ENCODE measurements around the gene CD96.
"Not testable (repeated sequence)": the region's sequence is repeated elsewhere in the genome, so short reads cannot be mapped to it uniquely, and the experiment has no call there.

Gene CD96

GRCh38 chr3:111662012-111662411 is 120.0 kb downstream of the CD96 start:
- no peak overlapping the region for H3K4me3 ChIP-seq (ENCODE audit: low read depth, low read length)
- no peak for DNase-seq (ENCODE audit: low read depth)

GRCh38 chr3:111662907-111663306 is 120.9 kb downstream of the CD96 start:
- no peak for DNase-seq (ENCODE audit: low read depth)
- no peak overlapping the region for H3K4me3 ChIP-seq (ENCODE audit: low read depth, low read length)

- no peak overlapping the region for H3K4me3 ChIP-seq (ENCODE audit: low read depth, low read length)
- DNase-seq (ENCODE audit: low read depth) = no peak
Observed at GRCh38 chr3:111666041-111666735, 124.2 kb downstream of the CD96 start.

DNA sequence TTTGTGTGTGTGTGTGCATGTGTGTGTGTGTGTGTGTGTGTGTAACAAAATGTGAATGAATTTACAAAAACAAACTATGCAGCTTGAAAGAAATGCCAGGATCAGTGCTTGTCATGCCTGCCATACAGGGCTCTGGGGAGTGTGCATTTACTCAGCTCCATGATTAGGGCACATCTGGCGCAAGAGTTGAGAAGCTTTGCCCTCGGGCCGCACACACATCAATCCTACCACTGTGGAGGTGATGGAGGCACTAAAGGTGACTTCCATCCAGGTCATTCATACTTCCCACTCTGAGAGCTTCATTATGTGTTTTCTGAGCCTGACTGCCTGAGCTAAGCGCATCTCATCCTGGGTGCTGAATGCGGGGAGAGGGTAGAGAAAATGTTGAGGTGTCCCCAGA is 125.2 kb downstream of the CD96 start:
- no peak overlapping the region for H3K4me3 ChIP-seq (ENCODE audit: low read depth, low read length)
- no peak for DNase-seq (ENCODE audit: low read depth)

DNA sequence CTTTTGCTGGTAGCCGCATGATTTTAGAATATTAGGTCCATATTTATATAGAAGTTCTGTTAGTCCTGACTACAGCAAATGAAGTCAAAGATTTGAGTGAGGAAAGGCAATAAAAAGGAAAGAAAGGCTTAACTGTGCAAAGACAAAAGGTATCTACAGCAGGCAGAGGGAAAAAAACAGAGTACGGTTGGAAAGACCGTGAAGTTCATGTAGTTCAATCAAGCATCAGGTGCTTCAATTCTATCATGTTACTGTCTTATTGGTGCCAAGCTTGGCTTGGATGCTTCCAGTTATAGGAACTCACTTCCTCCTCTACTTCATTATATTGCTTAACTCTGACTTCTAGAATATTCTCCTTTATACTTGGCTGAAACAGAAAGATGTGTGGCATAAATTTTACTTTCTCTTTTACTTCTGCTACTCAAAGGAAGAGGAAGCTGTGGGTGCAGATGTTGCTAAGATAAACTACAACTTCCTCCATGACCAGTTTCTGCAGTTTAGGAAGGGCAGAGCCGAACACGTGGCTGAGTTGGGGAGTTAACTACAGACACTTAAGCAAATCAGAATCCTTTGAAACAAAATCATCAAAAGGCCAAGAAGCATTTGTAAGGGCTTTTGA is 125.7 kb downstream of the CD96 start:
- H3K4me3 ChIP-seq (ENCODE audit: low read depth, low read length) = no peak overlapping the region
- no peak for DNase-seq (ENCODE audit: low read depth)

DNA sequence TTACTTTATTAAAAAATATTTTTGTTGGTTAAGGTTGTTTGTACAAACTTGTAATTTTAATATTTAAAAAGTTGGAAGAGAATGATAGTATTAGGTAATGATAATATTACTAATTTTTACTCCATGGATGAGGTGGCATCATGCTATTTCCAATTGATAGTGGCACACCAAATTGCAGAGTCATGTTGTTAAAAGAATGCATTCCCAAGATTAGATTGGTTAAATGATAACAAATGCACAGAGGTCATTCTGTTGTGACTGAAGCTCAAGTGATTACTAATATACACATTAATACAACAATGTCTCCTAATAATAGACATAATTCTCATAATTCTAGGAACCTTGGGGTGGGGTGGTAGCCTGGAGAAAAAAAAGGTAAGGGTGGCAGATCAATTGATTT is 126.3 kb downstream of the CD96 start:
- DNase-seq (ENCODE audit: low read depth) = no peak
- H3K4me3 ChIP-seq (ENCODE audit: low read depth, low read length) = no peak overlapping the region

GRCh38 chr3:111668888-111669488 is 127.0 kb downstream of the CD96 start:
- H3K4me3 ChIP-seq (ENCODE audit: low read depth, low read length) = no peak overlapping the region
- DNase-seq (ENCODE audit: low read depth) = no peak

DNA sequence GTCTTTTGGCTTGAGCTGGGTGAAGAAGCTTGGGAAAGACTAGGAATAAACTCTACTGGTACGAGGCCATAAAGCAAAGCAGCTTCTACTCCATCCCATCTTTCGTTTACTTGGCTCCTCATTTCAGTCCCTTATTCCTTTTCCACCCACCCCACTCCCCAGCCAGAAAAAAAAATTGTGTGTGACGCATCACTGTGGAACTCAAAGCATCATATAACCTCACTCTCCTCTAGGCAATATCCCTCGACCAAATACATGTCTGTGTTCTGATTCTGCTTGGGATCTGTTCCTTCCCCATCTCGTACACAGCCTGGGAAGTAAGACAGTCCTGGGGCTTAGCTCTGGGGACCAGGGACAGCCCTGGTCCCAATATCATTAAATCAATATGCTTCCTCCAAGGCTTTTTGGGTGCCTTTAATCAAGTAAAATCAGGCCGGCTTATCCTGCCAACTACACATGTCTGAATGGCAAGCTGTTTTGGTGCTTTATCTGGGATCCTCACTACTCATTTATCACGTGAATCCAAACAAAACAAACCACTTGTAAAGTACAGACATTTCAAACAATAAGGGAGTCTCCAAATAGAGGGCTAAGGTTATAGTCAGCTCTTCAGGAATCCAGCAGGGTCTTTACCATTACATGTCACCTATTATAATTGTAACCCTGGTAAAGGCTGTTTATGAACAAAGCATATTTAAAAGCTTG is 128.1 kb downstream of the CD96 start:
- DNase-seq (ENCODE audit: low read depth) = no peak
- no peak overlapping the region for H3K4me3 ChIP-seq (ENCODE audit: low read depth, low read length)

- not testable (repeated sequence) for DNase-seq (ENCODE audit: low read depth); H3K4me3 ChIP-seq (ENCODE audit: low read depth, low read length)
Observed at GRCh38 chr3:111672461-111672860, 130.5 kb downstream of the CD96 start.

DNA sequence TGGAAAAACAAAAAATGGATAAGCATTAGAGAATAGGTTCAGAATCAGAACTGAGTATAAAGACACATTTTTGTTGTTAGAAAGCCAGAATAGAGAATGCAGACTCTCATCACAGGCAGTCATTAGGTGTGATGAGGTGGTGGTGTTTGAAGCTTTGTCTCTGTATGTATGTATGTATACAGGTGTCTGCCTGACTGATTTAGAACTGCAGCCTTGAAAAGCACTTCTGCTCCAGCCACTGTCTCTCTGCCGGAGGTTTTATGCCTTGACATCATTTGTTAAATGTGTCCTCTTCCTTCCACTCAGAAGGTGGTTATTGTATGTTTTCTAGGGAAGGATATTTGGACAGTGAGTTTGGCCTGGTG is 133.8 kb downstream of the CD96 start:
- H3K4me3 ChIP-seq (ENCODE audit: low read depth, low read length) = no peak overlapping the region

DNA sequence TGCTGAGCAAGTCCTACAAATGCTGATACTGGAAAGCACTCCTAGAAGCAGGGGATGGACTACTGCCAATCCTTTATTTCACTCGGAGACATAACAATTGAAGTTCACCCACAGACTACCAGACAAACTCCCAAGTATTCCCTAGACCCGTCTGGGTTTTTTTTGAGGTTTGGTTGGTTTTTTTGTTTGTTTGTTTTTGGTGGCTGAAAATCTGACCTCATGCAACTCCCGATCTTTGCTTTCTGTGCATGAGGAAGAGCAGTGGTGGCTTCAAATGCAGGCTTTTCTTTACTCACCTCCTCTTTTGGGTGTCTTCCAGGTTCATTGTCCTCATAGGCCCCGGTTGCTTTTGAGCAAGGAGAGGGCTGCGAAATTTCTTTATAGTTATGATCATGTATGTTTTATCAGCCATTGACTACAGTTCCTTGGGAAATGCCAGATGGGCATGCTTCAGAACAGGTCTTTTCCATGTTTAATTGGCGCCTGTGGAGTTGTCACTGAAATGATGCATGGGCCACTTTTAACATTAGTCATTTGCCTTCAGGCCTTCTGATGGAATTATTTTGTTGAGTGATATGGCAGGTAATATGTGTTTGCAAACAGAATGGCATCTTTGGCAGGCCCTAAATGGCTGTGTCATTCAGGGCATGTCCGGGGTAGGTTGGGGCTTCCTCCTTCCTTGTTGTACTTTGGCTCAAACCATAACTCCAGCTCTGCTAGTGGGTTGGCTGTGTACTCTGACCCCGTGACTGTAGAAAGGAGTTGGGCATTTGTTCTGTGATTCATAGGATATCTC is 134.4 kb downstream of the CD96 start:
- no peak for DNase-seq (ENCODE audit: low read depth)
- no peak overlapping the region for H3K4me3 ChIP-seq (ENCODE audit: low read depth, low read length)

More for the DNA sequence above, 133.8 kb downstream of the CD96 start:
- no peak for DNase-seq (ENCODE audit: low read depth)

DNA sequence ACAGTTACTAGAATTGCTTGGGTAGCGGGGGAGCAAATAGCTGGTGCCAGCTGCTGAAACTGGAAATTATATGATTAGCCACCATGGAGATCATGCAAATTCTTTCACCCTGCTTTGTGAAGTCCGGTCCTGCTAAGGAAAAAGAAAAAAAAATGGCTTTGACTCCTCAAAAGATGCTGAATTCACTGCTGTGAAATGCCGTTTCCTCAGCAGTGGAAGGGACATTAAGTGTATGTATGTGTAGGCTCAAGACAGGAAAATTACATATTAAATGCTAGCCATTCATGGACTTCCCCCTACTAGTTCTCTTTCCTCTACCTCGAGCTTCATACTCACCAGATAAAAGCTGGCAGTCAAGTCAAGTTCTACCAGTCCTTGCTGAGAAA is 135.0 kb downstream of the CD96 start:
- no peak overlapping the region for H3K4me3 ChIP-seq (ENCODE audit: low read depth, low read length)

GRCh38 chr3:111681661-111682426 is 139.8 kb downstream of the CD96 start:
- H3K4me3 ChIP-seq (ENCODE audit: low read depth, low read length) = no peak overlapping the region
- no peak for DNase-seq (ENCODE audit: low read depth)

More for the DNA sequence above, 135.0 kb downstream of the CD96 start:
- no peak for DNase-seq (ENCODE audit: low read depth)

DNA sequence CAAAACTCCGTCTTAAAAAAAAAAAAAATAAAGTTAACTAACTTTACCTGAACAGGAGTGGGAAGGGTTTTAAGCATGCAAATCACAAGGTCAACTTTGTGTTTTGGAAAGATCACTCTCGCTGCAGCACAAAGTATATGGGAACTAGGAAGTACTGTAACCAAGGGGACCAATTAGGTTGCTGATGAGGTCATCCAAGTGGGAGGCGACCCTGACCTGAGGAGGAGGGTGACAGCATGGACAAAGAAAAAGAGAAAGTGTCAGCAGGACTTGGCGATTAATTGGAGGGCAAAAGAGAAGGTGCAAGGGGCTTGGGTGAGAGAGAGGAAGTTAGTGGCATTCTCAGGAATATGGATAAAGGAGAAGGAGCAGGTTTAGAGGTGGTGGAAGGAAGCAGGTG is 142.6 kb downstream of the CD96 start:
- no peak overlapping the region for H3K4me3 ChIP-seq (ENCODE audit: low read depth, low read length)
- DNase-seq (ENCODE audit: low read depth) = no peak

GRCh38 chr3:111688190-111688800 is 146.3 kb downstream of the CD96 start:
- no peak for DNase-seq (ENCODE audit: low read depth)
- no peak overlapping the region for H3K4me3 ChIP-seq (ENCODE audit: low read depth, low read length)

DNA sequence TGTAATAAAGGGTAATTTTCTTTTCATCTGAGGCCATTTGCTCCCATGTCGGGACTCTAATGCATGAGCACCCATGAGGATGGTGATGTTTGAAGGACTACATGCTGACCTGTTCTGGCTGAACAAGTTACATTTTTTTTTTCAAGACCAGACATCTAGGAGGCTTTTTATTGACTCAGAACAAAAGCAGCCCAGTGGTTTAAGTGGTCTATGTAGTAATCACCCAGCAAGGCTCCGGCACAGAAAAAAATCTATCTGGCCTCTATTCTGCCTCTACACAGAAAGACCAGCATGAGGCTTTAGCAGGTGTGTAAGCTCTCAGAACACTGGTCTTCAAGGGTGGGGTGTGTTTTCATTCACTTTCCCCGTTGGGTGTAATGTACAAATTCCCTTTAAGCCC is 148.2 kb downstream of the CD96 start:
- DNase-seq (ENCODE audit: low read depth) = no peak
- no peak overlapping the region for H3K4me3 ChIP-seq (ENCODE audit: low read depth, low read length)

- H3K4me3 ChIP-seq (ENCODE audit: low read depth, low read length) = no peak overlapping the region
- no peak for DNase-seq (ENCODE audit: low read depth)
Observed at GRCh38 chr3:111691293-111691909, 149.4 kb downstream of the CD96 start.
